Ammon's horn (tissue), 1 donor: Measurements from ENCODE around the gene PREB.
A peak's percentile ranks its signal among the peaks of the same experiment; 100 is the strongest.

Source experiments
- DNase-seq: peaks from one replicate; pipeline ENCODE4 v3.0.0-alpha.2; 2016; ENCODE audit warnings: low spot score

The PREB gene

GRCh38 chr2:27152102-27152795 is 17.8 kb upstream of the PREB start:
- DNase-seq, result no peak

DNA sequence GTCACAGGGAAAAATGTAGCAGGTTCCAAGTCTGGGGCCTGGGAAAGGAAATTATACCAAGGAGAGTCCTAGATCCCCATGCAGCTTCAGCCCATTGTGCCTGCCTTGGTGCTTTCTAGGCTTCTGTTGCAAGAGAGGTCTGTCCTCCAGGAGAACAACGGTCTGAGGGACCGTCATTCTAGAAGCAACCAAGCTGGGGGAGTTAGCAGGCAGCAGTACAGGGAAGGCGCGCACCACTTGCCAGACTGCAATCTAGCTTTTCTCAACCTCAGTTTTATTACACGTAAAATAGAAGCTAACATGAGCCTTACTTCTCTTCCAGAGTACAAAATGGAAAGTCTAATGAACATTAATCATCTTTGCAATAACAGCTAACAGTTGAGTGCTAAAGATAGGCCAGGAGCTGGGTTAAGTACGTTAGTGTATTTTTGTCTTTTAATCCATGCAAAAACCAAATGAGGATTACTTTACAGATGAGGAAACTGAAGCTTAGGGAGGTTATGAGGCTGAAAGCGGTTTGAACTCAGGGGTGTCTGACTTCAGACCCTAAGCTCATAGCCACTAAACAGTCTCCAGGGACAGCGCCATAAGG is 16.3 kb upstream of the PREB start:
- DNase-seq, result no peak

DNA sequence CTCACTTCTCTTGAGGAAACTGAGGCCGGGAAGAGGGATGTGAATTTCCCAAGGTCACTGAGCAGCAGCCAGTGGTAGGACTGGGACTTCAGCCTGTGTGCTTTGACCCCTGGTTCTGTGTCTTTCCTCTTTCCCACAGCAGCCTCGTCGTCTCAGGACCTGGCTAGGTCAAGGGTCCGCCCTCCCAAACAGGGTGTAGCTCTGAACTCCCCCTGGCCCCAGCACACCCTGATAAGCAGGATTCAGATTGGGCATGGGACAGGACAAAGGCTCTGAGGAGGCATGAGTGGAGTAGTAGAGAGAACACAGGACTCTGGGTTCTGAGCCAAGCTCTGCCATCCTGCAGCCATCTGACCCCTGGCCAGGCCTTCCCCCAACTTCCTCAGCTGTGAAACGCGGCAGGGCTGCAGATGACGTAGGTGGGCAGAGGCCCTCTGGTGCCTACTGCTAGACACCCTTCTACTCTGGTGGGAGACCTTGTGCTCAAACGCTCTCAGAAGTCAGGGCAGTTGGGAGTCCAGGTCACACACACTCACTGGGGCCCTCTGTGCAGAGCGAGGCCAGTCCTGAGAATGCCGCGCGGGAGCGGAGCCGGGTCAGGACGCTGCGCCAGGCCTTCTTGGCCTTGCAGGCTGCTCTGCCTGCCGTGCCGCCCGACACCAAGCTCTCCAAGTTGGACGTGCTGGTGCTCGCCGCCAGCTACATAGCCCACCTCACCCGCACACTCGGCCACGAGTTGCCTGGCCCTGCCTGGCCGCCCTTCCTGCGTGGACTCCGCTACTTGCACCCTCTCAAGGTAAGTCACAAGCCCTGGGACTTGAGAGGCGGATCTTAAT is 15.4 kb upstream of the PREB start:
- no peak for DNase-seq

- DNase-seq, result no peak
These were observed 14.5 kb upstream of the PREB start, which contains the start of gene TCF23 for GRCh38 chr2:27148801-27149439. Gene TCF23 (plus strand): TSS chr2:27149004. CDS start chr2:27149134, 130 bp downstream.

DNA sequence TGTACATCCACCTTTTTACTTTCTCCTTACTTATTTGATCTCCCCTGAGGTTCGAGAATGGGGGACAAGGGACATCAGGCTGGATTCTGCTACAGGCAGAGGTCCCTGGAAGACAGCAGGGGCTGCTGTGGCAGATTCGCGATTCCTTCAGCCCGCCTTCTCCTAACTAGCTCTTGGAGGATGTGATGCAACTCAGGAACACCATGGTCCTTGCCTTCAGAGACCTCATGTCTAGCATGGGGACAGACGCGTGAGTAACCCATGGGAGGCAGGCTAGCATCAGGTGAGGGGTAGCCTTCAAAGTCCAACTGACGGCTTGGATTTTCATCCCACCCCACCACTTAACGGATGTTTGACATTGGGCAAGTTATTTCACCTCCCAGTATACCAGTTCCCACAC is 13.5 kb upstream of the PREB start:
- no peak for DNase-seq

- DNase-seq, result no peak
These were observed 11.2 kb upstream of the PREB start for GRCh38 chr2:27145682-27146081.

DNA sequence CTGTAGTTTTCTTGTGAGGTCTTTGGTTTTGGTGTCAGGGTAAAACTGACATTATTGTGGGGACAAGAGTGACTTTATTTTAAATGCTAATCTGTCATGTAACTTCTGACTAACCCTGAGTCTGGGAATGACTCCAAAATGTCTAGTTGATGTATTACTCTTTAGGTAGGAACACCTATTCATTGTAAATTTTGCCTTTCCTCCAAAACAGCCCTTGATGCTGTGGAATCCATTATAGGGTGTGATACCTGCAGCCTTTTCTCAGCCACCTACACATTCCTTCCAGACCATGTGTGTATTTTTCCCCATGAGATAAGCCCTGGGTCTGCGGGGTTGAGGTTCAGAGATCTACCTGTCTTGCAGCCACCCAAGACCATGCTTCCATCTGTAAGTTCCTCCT is 8.8 kb upstream of the PREB start:
- DNase-seq, result no peak

DNA sequence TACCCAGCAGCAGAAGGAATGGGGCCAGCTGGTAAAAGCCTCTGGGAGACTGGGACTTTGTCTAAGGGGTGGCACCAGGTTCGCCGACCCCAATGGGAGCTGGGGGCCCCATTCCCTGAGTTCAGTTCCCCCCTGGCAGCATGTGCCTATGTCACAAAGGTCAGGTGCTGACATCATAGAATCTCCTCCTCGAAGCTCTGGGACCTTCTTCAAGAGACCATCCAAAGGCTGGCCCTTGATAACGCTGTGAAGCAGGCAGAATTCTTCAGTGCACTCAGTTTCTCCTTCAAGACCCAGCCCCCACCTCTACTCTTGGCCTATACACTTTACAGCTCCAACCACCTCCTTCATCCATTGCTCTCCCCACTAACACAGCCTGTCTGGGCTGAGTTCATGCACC is 4.9 kb upstream of the PREB start, which contains the start of gene PRR30:
Gene PRR30, minus strand, starts transcription at position 101 of the 400 bp plus-strand sequence. CDS start 1,081 bp downstream, outside the sequence.
- DNase-seq, result no peak

DNA sequence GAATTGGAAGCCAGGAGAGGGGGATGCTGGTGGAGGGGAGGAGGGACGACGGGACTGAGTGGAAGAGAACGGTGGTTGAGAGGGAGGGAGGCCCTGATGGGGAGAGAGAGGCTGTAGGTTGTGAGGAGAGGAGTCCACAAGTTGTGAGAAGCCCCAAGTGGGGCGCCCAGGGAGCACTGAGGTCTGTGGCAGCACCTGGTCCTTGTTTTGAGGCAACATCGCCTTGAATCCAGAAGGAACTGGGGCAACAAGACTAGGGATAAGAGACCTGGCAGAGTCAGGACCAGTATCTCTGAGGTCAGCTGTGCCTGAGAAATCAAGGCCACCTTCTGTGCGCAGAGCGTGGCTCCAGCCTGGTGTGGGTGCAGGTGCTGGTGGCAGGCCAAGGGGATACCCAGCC is 3.7 kb upstream of the PREB start:
- DNase-seq, result no peak

- DNase-seq, result no peak
These were observed 3.0 kb upstream of the PREB start for GRCh38 chr2:27137322-27137935.

DNA sequence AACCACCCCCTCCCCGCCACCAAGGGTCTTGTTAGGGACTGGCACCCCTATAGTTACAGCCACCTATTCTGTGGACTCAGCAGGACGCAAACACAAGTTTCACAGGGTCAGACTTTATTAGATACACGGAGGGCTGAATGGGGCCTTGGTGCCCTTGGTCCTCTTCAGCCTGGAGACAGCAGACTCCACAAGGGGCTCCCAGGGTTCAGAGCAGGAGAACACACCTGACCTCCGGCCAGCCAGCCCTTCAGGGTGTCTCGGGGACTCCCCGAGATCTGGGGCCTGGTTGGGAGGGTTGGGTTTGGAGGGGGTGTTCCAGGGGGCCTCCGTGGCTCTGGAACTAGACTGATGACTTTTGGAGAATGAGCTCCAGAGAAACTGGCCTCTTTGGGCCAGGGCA is 2.3 kb upstream of the PREB start:
- no peak for DNase-seq

GRCh38 chr2:27135478-27135955 is 1.1 kb upstream of the PREB start:
- DNase-seq, result no peak

- DNase-seq, result peak; percentile 93
These were observed 493 bp upstream of the PREB start for GRCh38 chr2:27134781-27135477.

GRCh38 chr2:27133195-27133875 is 1.1 kb downstream of the PREB start:
- no peak for DNase-seq

- no peak for DNase-seq
These were observed 3.0 kb downstream of the PREB start for GRCh38 chr2:27131429-27131828.

- no peak for DNase-seq
These were observed 4.0 kb downstream of the PREB start for GRCh38 chr2:27130396-27130795.

GRCh38 chr2:27128668-27129571 is 5.5 kb downstream of the PREB start:
- DNase-seq, result no peak

DNA sequence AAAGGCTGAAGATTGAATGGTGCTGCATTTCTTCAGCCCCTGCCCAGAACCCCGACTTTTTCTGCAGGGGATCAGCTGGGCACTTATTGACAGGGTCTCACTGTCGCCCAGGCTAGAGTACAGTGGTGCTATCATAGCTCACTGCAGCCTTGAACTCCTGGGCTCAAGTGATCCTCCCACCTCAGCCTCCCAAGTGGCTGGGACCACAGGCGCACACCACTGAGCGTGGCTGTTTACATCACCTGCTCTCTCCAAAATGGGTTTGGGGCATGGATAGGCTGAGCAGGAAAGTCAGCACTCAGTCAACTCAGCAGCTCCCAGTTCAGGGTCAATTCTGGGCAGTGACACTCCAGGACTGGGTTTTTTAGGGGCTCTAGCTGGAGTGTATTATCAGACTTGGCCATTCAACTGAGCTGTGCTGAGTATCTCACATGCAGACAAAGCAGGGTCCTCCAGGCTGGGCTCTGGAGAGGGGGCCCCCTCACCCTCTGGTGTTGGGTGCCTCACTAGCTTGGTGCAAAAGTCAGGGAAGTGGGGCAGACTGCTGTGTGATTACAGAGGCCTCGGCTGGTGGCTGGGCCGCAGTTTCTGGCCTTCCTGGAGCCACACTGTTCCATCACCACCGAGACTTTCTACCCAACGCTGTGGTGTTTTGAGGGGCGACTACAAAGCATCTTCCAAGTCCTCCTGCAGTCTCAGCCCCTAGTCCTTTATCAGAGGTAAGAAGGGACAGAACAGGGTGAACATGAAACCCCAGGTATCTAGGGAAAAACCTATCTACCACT is 6.4 kb downstream of the PREB start:
- DNase-seq, result no peak

DNA sequence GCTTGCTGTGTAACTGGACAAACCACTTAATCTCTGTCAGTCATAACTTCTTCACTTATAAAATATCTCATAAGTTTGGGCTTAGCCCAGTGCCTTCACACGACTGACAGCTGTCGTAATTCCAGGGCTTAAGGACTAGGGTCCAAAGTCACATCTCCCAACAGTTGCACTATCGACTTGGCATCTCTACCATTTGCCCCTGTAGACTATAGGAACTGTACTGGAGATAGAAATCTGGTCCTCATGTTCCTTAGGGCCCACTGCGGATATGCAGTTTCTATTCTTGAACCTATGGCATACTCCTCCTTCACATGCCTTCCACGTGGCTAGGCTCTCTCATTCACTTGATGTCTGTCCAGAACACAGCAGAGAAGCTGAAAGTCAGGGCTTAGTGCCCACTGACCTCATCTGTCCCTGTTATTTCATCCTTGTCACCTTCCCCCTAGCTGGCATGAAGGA is 8.2 kb downstream of the PREB start:
- DNase-seq, result no peak
